ENCODE measurements around the gene GAPDH. TPM values are rescaled to one million over a fixed set of nuclear protein-coding genes. Genes with fewer than 3 reads are reported as not detected.
A peak's percentile ranks its signal among the peaks of the same experiment; 100 is the strongest.
"Not testable (repeated sequence)": the region's sequence is repeated elsewhere in the genome, so short reads cannot be mapped to it uniquely, and the experiment has no call there.

GAPDH gene
- total RNA-seq, 1 donor from 2014 or later = 3,072 TPM

DNA sequence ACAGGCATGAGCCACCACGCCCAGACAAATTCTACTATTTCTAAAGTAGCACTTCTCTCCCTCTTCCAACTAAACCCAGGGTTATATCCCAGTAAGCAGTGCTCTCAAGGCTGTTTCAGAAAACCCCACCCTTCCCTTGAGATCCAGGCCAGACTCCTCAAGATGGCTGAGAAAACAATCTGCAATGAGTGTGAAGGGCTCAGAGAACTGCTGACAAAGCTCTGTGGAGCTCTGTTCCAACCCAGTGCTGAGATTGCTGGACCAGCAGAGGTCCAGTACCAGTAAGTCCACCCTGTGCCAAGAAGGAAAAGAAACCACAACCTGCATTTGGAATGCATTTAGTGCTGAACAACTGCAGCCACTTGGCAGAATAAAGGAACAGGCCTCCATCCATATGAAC, 25.2 kb downstream of the GAPDH start:
- no peak for DNase-seq (ENCODE audit: low read depth in 2 of 2)

DNA sequence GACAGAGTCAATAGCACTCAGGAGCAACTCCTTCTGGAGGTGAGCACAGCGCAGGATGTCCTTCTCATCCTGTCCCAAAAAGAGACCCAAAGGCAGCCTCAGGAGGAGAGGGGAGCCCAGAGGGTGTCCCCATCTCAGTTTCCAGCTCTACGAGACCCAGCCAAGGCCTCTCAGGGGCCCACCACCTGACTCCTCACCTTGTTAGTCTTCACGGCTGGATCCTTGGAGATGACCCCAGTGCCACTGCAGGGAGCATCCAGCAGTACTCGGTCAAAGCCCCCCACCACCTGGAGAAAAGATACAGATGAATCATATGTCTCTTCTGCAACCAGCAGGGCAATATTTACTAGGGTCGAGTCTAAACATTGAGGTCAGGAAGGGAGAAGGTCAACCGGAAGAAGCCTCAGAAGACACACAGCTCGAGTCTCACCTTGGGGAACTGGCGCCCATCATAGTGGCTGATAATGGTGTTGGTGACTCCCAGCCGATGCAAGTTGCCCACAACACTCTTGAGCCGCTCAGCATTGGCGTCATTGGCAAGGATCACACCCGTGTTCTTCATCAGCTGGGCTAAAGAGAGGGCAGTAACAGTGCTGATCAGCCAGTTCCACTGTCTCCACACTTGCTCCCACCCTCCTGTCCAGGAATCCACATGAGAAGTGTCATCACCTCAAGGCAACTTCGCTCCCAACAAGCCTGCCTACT, 26.3 kb downstream of the GAPDH start:
- no peak for DNase-seq (ENCODE audit: low read depth in 2 of 2)

GRCh38 chr12:6562881-6563280, 28.6 kb downstream of the GAPDH start:
- no peak for DNase-seq (ENCODE audit: low read depth in 2 of 2)

DNA sequence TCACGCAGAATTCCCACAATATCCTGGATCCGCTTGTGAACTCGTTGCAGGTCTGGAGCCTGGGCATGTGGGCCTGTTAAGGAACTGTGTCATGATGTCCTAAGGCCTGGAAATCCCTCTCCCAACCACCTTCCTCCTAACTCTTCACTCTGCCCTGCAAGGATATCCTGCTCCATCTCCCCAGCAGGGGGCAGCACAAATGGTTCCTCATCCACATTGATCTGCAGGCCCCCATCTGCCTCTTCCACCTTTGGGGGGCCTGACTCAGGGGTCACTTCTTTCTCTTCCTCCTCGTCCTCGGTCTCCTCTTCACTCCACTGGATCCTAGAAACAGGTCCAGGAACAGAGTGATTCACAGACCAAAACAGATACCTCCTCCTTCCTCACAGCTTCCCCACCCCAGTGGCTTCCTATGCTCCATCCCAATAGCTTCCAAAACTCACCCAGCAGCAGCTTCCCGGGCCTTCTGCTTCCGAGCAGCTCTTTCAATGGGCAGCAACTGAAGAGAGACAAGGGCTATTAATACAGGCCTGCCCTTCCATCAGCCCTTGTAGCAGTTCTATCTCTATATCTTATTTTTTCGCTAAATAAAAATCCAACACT, 29.2 kb downstream of the GAPDH start:
- DNase-seq (ENCODE audit: low read depth in 2 of 2) = peak; percentile 64 to 68

- DNase-seq (ENCODE audit: low read depth in 2 of 2) = peak; percentile 23 to 47
Observed at GRCh38 chr12:6567112-6567670, 32.9 kb downstream of the GAPDH start.

DNA sequence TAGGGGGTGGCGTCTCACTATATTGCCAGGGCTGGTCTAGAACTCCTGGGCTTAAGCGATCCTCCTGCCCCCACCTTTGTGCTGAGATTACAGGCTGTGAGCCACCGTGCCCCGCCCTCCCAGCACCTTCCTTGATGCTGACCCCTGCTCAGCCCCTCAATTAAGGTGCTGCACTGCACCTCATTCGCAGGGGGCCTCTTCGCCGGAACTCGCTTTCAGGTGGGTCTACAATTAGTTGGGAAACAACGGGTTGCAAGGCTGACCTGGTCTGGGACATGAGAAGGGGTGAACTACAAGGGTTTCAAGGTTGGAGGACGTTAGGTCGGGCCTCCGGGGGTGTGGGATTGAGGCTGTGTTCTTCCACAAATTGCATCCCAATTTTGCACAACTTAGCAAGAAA, 35.0 kb downstream of the GAPDH start:
- DNase-seq (ENCODE audit: low read depth in 2 of 2) = no peak

DNA sequence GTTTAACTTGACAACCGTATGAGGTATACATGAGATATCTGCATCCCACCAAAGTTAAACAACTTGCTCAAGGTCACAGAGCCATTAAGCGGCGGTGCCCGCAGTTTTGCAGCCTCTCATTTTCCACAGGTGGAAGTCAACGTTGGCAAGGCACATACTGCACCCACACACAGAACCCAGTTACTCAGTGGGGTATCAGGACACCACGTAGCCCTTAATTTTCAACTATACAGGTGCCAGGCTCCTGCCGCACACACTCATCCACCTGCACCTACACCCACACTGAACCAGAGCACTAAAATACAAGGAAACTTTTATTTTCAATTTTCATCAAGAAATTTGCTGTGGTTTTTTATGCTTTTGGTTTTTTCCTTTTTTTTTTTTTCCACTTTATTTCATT, 35.5 kb downstream of the GAPDH start:
- no peak for DNase-seq (ENCODE audit: low read depth in 2 of 2)

- peak; percentile 49 to 60 for DNase-seq (ENCODE audit: low read depth in 2 of 2)
Observed at GRCh38 chr12:6570264-6570887, 36.1 kb downstream of the GAPDH start.

GRCh38 chr12:6573001-6573400, 38.7 kb downstream of the GAPDH start:
- DNase-seq (ENCODE audit: low read depth in 2 of 2) = no peak

DNA sequence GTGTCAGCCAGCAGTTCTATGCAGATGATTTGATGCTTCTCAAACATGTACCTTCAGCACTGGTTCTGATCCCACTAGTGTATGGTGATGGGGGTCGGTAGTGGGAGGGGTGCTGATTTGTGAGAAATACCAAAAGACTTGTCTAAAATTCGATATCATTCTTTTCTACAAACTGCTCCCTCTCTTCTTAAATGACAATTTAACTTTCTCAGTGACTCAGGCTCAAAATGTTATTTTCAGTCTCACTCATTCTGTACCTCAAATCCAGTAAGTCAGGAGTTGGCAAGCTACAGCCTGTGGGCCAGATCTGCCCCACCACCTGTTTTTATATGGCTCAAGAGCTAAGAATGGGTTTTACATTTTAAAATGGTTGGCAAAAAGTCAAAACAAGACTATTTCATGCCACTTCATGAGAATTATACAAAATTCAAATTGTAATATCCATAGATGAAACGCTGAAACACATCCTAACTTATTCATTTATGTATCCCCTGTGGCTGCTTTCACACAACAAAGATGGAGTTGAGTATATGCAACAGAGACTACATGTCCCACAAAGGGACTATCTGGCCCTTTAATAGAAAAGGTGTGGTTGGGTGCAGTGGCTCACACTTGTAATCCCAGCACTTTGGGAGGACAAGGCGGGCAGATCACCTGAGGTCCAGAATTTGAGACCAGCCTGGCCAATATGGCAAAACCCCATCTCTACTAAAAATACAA, 40.4 kb downstream of the GAPDH start:
- no peak for DNase-seq (ENCODE audit: low read depth in 2 of 2)

DNA sequence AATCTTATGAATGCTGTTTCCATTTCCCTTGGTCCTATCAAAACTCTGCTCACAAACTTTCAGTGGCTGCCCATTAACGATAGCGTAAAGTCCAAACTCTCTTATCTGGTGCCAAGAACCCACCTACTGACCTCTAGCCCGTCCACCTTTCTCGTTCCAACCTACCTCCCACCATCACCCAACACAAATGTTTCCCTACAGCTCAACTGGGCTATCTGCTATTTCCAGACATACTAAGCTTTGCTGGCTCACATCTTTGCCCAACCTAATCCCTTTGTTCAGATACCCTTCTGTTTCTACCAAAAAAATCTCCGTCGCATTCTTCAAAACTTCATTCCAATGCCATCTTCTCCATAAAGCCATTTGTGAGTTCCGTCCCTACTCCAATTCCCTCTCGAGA, 41.3 kb downstream of the GAPDH start:
- DNase-seq (ENCODE audit: low read depth in 2 of 2) = no peak

- peak in 1 of 2 donors; percentile 18 for DNase-seq (ENCODE audit: low read depth in 2 of 2)
Observed at GRCh38 chr12:6582196-6582595, 47.9 kb downstream of the GAPDH start.

- DNase-seq (ENCODE audit: low read depth in 2 of 2) = no peak
Observed at GRCh38 chr12:6582959-6583358, 48.6 kb downstream of the GAPDH start.

DNA sequence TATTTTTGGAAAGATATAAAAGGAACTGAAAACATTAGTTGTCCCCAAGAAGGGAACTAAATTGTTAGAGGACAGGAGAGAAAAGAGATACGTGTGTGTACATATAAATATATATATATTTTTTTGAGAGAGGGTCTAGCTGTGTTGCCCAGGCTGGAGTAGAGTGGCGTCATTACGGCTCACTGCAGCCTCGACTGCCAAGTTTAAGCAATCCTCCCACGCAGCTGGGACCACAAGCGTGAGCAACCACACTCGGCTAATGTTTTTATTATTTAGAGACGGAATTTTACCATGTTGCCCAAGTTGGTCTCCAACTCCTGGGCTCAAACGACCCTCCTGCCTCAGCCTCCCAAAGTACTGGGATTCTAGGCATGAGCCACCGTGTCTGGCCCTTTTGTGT, 50.0 kb downstream of the GAPDH start:
- DNase-seq (ENCODE audit: low read depth in 2 of 2) = no peak

- DNase-seq (ENCODE audit: low read depth in 2 of 2) = not testable (repeated sequence)
Observed at GRCh38 chr12:6586569-6586968, 52.3 kb downstream of the GAPDH start.

Other genes with a start within 250 kb of the GAPDH start
- not detected in 2 replicates for gene PLEKHG6, start 223.8 kb upstream of the GAPDH start, total RNA-seq
- 37.5 and 55.6 TPM in 2 replicates for gene TNFRSF1A, start 192.4 kb upstream of the GAPDH start, total RNA-seq
- 0.20 and 0.22 TPM in 2 replicates for gene SCNN1A, start 159.0 kb upstream of the GAPDH start, total RNA-seq
- gene LTBR, start 150.4 kb upstream of the GAPDH start, total RNA-seq = 29.9 and 49.2 TPM in 2 replicates
- not detected in 2 replicates for gene CD27, start 89.6 kb upstream of the GAPDH start, total RNA-seq
- gene TAPBPL, start 82.5 kb upstream of the GAPDH start, total RNA-seq = 6.5 and 19.6 TPM in 2 replicates
- gene VAMP1, start 63.8 kb upstream of the GAPDH start, total RNA-seq = 2.6 and 5.0 TPM in 2 replicates
- gene MRPL51, start 41.3 kb upstream of the GAPDH start, total RNA-seq = 121 and 130 TPM in 2 replicates
- 15.3 and 32.9 TPM in 2 replicates for gene NCAPD2, start 40.4 kb upstream of the GAPDH start, total RNA-seq
- 6.3 and 8.5 TPM in 2 replicates for gene IFFO1, start 21.5 kb downstream of the GAPDH start, total RNA-seq
- 7.4 and 11.7 TPM in 2 replicates for gene NOP2, start 33.8 kb downstream of the GAPDH start, total RNA-seq
- 155 and 187 TPM in 2 replicates for gene CHD4, start 72.9 kb downstream of the GAPDH start, total RNA-seq
- gene LPAR5, start 101.4 kb downstream of the GAPDH start, total RNA-seq = not detected in 2 replicates
- gene ACRBP, start 112.9 kb downstream of the GAPDH start, total RNA-seq = 0.20 and 0.22 TPM in 2 replicates
- gene ING4, start 128.6 kb downstream of the GAPDH start, total RNA-seq = 34.4 and 44.0 TPM in 2 replicates
- 6.3 and 8.5 TPM in 2 replicates for gene ZNF384, start 154.9 kb downstream of the GAPDH start, total RNA-seq
- gene PIANP, start 166.3 kb downstream of the GAPDH start, total RNA-seq = not detected in 2 replicates
- 28.3 and 43.5 TPM in 2 replicates for gene COPS7A, start 189.5 kb downstream of the GAPDH start, total RNA-seq
- gene MLF2, start 218.6 kb downstream of the GAPDH start, total RNA-seq = 69.8 and 70.2 TPM in 2 replicates
- 45.1 and 56.0 TPM in 2 replicates for gene PTMS, start 231.8 kb downstream of the GAPDH start, total RNA-seq
- gene LAG3, start 238.0 kb downstream of the GAPDH start, total RNA-seq = 0.20 and 0.22 TPM in 2 replicates